GM21367 (cell line): Measurements from ENCODE around the gene BBC3.

Source experiments
- ATAC-seq: cut with Tn5 transposase; IDR thresholded peaks from one replicate; pipeline ENCODE4 v1.9.1; 2021; ENCODE audit not compliant: unreplicated experiment

The BBC3 gene

GRCh38 chr19:47232422-47233211 lies 1.6 kb upstream of the BBC3 start:
- no peak for ATAC-seq

DNA sequence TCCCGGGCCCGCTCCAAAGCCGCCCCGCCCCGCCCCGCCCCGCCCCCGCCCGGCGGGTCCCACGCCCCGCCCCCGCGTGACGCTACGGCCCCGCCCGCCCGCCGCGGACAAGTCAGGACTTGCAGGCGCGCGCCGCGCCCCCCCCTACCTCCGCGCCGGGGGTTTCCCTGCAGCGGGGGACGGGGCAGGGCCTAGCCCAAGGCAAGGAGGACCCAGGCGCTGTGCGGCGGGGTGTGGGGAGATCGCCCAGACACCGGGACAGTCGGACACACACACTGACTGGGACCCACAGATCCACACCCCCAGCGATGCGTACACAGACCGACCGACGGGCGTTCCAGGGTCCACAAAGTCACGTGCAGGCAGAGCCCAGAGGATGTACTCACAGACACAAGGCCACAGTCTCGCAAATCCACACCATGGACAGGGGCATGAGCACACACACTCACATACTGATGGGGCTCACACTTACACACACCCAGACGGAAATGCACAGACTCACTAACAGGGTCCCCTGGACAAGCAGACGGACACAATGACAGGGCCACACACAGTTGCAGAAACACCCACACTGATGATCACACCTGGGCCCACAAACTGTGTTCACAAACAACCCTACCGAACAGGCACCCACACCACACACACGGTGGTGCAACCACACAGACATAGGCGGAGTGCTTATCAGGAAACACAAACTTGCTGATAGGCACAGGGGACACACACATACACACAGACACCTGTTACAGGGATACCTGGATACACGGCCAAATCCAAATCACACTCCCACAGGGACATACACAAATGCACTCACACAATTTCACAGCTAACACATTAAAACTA lies 436 bp upstream of the BBC3 start:
- ATAC-seq, result no peak

DNA sequence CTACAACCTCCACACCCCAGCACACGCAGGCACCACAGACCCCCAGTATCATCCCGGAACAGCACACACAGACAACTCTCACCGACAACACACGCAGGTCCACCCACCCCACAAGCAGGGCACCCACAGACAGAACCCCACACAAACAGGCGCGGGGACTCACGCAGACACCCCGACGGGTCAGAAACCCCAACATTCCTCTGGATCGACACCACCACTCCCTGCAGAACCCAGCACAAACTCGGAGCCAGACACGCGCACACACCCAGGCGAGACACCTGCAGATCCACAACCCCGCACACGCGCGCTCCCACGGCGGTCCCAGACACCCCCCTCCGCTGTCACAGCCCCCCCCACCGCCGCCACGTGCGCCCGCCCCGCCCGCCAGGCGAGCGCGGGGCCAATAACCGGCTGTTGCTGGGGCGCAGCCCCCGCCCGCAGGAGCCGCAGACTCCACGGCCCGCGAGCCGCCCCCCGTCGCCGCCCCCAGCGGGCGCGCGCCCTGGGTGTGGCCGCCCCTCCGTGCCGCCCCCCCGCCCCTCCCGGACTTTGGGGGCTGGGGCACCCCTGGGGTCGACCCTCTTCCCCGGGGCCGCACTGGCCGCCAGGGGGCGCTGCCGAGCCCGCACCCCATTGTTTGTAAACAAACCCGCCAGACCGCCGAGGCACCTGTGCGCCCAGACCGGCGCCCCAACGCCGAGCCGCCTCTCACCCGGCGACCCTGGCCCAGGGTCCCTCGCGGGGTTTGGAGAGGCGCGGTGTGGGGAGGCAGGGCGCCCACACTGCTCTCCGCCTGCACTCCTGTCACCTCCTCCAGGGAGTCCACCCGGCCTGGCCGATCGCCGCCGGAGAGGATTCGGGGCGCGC lies 712 bp downstream of the BBC3 start:
- ATAC-seq, result no peak

DNA sequence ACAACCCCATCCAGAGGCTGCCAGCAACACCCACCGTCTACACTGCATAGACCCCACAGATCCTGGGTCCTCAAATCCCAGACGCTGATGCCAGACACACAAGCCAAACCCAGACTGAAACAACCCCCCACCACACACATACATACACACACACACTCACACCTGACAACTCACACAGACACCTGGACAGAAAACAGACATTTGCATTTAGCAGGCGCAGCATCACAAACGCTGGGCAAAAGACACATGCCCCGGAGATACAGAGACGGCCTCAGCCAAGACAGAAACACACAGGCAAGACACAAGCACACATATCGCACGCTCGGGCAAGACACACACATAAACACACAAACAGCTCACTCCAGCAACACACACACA lies 1.3 kb downstream of the BBC3 start:
- no peak for ATAC-seq

DNA sequence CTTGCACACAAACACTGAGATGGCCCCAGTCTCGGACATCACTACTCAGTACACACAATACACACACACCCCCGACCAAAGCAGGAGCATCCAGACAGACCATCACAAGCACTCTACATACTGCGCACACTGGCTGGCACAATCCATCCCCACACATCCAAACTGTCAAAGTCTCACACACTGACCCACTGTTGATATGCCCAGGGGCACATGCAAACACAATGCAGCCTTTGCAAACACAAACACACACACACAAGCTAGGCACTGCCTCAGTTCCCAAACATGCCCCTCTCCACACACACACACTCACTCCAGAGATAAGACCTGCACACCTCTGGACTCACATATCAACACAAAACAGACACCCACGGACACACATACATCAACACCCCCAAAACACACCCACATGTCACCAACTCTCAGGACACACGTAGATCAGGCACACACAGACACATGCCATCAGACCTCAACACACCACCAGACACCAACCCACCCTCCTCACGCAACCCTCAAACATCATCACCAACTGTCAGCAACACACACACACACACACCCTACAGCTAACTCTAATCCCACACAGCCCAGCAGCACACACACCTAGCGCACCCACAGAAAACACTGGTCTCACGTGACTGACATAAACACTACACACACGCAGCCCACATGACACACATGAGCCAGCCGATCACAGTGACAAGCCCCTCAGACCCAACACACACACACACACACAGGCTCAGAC lies 1.9 kb downstream of the BBC3 start:
- no peak for ATAC-seq

DNA sequence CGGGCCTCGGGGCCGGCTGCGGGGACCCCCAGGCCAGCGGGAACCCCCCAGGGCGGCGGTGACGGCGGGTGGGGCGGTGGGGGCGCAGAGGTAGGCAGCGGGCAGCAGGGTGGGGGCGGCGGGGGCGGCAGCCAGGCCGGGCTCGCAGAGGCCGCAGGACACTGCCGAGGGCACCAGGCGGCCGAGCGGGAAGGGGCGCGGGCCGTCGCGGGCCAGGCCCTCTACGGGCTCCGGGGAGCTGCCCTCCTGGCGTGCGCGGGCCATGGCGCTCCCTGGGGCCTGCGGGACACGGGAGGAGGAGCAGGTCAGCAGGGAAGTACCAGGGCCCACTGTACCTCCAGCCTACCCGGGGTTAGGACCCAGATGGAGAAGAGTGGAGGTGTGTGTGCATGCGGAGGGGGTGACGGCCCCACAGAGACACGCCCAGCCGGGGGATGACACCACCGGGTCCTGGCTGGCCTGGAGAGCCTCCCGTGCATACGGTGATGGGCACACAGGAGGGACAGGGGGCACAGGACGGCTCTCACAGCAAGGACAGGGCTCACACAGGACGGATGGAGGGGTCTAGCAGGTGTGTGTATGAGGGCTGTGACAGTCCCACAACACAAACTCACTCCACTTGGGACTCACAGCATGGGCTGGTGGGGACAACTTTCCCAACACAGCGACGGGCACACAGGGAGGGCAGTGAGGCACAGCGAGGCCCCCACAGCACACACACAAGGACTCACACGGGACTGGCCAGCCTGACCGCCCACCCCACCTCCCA lies 2.6 kb downstream of the BBC3 start:
- ATAC-seq, result no peak

- ATAC-seq, result no peak
Observed at GRCh38 chr19:47227352-47228167, 3.4 kb downstream of the BBC3 start.

- ATAC-seq, result peak; percentile 10
Observed at GRCh38 chr19:47226426-47227351, 4.3 kb downstream of the BBC3 start.

DNA sequence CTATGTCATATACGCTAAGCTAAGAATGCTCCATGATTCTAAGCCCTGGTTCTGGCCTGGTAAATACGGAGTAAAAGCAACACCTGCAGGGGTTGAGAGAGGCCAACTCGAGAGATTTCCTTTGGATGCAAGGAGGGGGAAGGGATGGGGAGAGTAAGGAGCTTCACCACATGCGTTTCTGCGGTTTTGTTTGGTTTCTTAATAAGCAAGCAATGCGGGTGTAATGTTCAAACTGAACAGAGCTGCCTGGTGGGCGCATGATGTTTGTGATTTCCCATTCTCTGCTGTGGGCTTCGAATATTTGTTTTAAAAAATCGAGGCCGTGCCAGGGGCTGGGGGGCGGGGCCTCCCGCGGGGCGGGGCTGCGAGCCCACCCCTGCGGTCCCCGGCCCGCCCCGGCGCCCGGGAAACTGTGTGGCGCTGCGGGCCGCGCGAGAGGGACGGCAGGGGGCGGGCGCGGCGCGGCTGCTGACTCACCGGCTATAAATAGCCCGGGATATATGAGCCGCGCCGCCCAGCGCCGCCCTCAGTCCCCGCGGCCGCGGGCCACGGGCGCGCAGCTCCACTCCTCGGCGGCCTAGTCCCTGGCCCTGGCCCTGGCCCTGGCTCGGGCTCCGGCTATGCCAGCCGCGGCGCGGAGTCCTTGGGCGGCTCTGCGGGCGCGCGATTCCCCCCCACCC lies 5.1 kb downstream of the BBC3 start:
- ATAC-seq, result peak; percentile 34

- no peak for ATAC-seq
Observed at GRCh38 chr19:47221890-47222289, 9.1 kb downstream of the BBC3 start.

- no peak for ATAC-seq
Observed at GRCh38 chr19:47221080-47221841, 9.7 kb downstream of the BBC3 start.

GRCh38 chr19:47215581-47215980 lies 15.4 kb downstream of the BBC3 start:
- no peak for ATAC-seq

GRCh38 chr19:47210689-47211316 lies 20.2 kb downstream of the BBC3 start:
- no peak for ATAC-seq

DNA sequence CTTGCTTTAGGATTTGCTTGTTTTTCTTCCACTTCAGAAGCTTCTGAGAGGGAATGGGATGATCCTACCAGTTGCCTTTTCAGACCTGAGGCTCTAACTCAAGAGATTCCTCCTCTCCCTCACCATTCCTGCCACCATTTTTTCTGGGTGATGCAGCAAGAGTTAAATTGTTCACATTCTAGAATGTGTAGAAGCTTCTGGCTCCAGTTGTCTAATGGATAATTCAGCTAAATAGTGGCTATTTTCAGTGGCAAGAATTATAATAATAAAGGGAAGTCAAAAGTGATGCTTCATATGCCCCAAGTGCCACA lies 20.9 kb downstream of the BBC3 start:
- no peak for ATAC-seq

GRCh38 chr19:47209319-47210179 lies 21.4 kb downstream of the BBC3 start:
- ATAC-seq, result no peak

DNA sequence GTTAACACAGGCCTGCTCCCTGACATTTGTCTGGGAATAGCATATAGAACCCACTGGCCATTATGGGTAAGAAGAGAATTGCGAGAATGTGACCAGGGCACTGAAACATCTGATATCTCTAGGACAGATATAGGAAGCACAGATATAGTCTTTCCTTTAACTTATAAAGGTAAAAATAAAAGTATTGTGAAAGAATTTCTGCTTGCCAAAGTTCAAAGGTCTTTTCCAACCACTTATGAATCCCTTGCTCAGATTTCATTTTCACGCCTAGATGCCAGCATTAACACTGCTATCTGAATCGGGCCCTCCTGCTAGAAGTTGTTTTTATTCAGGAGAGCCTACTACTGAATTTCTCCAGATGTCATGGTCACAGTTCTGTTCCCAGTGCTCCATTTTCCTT lies 27.7 kb downstream of the BBC3 start:
- ATAC-seq, result no peak
